Fibroblast of mammary gland (primary cell): Measurements from ENCODE around the gene LCORL.

Experiments used
- DNase-seq: peaks from one replicate; pipeline ENCODE4 v3.0.0-alpha.2; 2010; ENCODE audit warnings: low read depth
- H3K4me3 ChIP-seq: 2 replicates; pipeline ENCODE4 v1.5.1; 2011; ENCODE audit warnings: low read depth, mild to moderate bottlenecking, low read length, moderate library complexity; ENCODE audit not compliant: control insufficient read depth
- TF ChIP-seq, protein P1 (sequence below): conservative IDR thresholded peaks from 2 replicates; pipeline ENCODE4 v1.5.1; 2011; ENCODE audit warnings: low read depth, low read length, inconsistent platforms; ENCODE audit not compliant: control insufficient read depth, insufficient read depth

Gene LCORL

GRCh38 chr4:17997129-17997528 lies 24.4 kb downstream of the LCORL start:
- DNase-seq: no peak
- H3K4me3 ChIP-seq: no peak overlapping the region
- TF ChIP-seq, protein P1, sequence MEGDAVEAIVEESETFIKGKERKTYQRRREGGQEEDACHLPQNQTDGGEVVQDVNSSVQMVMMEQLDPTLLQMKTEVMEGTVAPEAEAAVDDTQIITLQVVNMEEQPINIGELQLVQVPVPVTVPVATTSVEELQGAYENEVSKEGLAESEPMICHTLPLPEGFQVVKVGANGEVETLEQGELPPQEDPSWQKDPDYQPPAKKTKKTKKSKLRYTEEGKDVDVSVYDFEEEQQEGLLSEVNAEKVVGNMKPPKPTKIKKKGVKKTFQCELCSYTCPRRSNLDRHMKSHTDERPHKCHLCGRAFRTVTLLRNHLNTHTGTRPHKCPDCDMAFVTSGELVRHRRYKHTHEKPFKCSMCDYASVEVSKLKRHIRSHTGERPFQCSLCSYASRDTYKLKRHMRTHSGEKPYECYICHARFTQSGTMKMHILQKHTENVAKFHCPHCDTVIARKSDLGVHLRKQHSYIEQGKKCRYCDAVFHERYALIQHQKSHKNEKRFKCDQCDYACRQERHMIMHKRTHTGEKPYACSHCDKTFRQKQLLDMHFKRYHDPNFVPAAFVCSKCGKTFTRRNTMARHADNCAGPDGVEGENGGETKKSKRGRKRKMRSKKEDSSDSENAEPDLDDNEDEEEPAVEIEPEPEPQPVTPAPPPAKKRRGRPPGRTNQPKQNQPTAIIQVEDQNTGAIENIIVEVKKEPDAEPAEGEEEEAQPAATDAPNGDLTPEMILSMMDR: no peak

DNA sequence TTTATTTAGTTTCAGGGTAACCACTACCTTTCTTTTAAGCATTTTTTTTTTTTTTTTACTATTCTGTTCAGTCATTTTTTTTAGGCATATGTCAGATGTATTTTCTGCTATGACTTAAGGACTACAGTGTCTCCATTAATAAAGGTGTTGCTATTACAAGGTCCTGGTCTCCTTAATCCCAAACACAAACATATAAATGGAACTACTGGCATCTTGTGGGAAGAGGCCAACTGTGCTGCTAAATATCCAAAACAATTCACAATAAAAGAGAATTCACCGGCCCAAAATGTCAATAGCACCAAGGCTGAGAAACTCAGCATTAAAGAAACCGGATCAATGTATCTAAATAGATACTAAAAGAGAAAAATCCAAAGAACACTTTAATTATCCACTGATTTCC lies 26.4 kb downstream of the LCORL start:
- no peak overlapping the region for H3K4me3 ChIP-seq
- DNase-seq: no peak
- TF ChIP-seq, protein P1: no peak

DNA sequence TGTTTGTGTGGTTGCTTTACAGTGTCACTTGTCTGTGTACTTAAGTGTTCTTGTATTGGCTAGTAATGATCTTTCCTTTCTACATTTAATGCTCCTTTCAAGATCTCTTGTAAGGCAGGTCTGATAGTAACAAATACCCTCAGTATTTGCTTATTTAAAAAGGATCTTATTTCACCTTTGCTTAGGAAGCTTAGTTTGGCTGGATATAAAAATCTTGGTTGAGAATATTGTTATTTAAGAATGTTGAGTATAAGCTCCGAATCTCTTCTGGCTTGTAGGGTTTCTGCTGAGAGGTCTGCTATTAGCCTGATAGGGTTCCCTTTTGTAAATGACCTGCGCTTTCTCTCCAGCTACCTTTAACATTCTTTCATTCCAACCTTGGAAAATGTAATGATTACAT lies 35.7 kb downstream of the LCORL start:
- TF ChIP-seq, protein P1: no peak
- no peak overlapping the region for H3K4me3 ChIP-seq
- DNase-seq: no peak

GRCh38 chr4:17981063-17981462 lies 40.5 kb downstream of the LCORL start:
- peak; percentile 4 for DNase-seq
- no peak overlapping the region for H3K4me3 ChIP-seq
- TF ChIP-seq, protein P1: no peak

GRCh38 chr4:17968721-17969120 lies 52.8 kb downstream of the LCORL start:
- TF ChIP-seq, protein P1: no peak
- DNase-seq: no peak
- no peak overlapping the region for H3K4me3 ChIP-seq

DNA sequence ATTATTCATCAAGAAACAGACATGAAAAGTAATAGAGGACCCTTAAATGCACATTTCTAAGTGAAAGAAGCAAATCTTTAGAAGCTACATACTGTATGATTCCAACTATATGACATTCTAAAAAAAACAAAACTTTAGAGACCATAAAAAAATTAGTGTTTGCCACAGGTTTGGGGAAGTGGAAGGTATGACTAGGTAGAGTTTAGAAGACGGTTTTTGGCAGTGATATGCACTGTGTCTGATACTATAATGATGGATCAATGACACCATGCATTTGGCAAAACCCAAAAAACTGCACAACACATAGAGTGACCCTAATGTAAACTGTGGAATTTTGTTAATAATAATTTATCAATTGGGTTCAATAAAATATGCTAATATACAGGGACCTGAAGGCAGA lies 54.5 kb downstream of the LCORL start:
- DNase-seq: no peak
- H3K4me3 ChIP-seq: no peak overlapping the region
- TF ChIP-seq, protein P1: no peak

DNA sequence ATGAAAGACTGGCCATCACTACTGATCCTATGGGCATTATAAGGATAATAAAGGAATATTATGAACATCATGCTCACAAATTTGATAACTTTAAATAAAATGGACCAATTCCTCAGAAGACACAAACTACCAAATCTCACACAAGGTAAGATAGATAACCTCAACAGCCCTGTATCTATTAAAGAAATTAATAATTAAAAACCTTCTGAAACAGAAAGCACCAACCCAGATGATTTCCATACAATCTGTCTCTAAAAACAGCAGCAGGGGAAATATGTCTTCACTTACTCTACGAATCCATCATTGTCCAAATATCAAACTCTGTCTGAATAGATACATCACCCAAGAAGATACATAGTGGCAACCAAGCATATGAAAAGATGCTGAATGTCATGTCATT lies 55.2 kb downstream of the LCORL start:
- H3K4me3 ChIP-seq: no peak overlapping the region
- TF ChIP-seq, protein P1: no peak
- no peak for DNase-seq
